Stimulated activated CD8-positive, alpha-beta memory T cell treated with anti-CD3 and anti-CD28 coated beads, Interleukin-15, amount 100 ng/mL, for 1 hour (primary cell): ENCODE results near the gene PCSK2.

ENCODE experiments used
- DNase-seq: peaks from one replicate; pipeline ENCODE4 v3.0.0-alpha.2; 2020; ENCODE audit warnings: low read depth

PCSK2 gene

DNA sequence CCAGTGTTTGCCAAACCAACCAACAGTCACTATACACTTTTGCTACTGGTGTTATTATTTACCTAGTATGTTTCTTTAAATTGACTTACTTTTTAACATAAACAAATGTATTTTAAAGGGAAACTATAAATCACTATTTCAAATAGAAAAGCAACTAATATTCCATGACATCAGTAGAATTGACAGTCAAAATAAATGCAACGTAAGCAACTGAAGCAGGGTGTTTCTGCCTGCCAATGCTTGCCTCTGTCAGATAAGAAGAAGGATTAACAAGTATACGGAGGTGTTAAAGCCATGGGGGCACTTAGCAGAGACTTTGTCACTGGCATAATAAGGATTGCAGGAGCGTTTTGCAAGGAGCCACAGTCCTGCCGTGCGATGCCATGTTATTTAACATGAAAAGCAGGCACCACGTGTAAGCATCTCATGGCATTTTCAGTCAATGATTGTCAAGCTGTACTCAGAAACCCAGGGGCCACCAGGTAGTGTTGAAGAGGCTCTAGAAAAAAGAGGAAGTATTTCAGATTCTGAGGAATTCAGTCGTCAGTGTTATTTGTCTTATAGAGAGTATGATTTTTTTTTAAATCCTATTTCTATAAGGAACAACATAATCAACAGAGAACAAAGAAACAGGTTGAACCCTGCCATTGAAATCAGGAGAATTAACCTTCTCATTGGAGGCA, 172.6 kb downstream of the PCSK2 start:
- DNase-seq, result no peak

DNA sequence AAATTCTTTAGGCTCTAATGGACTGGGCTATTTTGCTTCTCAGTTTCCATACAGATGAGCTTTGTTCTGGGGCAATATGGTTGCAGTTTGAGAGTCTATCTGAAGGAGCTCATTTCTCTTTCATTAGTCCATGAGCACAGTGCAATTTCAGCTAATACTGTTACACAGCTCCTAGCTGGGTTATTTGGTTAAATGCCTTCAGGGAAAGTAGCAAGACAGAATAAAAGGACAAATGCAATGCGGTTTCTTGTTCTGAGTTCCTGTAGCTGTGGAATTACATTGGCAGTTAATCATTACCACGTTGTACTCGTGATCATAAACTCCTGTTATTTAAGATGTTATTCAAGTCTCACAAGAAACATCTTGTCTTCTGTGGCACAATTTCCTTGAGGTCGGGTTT, 176.6 kb downstream of the PCSK2 start:
- no peak for DNase-seq

DNA sequence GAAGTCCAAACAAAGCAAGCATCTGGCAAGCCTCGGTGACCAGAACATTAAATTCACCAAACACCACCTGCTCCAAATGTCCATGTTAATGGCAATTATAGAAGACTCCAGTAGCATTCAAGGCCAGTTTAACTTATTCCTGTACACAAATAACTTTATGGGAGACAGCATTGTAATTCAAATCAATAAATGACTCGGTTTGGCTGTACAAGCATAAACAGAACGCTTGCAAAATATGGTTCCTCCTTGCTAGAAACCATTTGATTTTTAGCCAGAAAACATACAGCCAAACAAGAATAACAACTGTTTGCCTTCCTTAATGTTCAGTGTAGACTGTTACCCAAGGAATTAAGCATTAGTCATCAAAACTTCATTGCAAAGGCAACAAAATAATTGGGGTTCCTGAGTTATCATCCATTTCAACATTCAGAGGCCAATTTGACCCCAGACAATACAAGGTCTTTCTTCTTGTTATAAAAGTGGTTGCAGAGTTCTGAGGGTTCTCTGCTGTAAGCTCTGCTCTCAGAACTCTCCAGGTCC, 179.3 kb downstream of the PCSK2 start:
- DNase-seq, result no peak

DNA sequence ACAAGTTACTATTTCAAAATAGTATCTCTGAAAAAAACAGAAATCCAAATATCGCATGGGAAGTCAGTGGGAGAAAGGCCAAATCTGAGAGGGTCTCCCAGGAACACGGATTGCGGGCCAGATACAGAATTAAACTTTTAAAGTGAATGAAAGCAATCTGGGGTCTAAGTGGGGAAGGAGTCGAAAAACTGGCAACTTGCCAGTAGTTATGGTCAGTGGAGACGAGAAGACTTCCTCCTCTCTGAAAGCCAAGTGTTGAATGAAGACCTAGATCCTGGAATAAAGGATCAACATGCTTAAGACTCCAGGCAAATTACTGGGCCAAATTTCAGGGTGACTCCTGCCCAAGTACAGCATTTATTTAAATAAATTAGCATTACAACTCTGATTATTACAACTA, 180.7 kb downstream of the PCSK2 start:
- no peak for DNase-seq

DNA sequence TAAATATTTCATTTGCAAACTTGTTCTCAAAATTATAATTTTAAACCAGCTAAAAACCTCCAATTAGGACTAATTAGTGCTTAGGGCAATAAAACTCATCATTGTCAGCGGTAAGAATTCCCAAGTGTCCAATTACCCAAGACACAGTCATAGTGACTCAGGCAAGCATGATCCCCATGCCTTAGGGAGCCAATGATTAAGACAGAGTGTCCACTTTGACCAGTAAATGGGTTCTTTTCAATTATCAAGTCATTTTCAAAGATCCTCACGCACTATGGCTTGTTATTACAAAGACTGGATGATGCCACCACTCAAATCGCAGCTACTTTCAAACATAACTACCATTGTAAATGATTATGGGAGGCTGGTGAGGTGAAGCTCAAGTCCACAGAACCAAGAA, 190.4 kb downstream of the PCSK2 start:
- DNase-seq, result no peak

DNA sequence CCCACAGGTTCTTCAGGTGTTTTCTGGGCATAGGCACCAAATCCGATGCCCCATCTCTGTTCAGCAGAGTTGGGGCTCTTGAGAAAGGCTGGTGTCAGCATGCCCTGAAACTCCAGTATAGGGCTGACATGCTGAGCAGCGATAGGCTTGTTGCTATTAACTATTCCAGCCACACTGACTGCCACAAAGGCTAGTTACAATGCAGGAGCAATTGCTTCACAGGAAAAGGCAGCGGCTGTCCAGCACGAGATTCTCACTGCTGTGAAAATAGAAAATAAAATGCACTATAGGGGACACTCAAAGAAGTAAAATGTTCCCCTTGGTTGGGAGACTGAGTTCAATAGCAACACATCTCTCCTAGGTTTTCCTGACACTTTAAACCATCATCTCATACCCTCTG, 191.9 kb downstream of the PCSK2 start:
- DNase-seq, result no peak

DNA sequence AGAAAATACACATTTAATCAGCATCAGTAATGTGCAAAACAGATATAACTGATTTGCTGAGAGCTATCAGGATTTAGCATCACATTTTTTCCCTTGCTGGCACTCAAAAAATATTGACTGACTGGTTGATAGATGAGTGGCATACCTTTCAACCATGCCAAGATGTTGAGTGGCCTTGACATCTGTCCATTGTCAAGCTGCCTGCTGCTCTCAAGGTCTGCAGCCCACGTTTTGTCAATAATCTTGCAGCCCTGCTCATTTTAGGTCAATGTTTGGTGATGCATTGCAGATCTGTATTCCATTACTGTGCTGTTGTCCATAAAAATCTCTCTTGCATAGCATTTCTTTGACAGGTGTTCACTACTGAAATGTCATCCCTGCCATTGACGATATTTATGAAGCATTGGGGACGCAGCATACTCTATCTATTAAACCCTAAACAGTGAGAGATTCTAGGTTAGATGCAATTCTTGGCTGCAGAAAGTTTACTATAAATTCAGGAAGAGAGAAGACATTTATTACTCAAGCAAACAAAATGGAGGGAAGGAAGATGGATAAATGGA, 192.7 kb downstream of the PCSK2 start:
- no peak for DNase-seq

DNA sequence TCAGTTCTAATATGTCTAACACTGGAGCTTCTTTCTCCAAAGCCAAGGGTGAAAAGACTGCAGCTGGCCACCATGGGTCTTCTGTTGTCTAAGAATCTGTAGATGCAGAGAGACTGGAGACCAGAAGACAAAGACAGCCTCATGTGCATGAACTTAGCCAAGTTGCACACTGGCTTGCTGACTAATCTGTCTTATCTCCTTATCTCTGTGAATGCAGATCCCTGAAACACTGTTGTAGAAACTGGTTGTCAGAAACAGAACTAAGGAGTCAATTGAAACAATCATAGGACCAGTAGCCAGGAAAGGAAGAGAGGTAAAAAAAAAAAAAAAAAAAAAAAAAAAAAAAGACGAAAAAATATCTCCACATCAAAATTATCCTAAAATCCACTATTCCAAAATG, 194.7 kb downstream of the PCSK2 start:
- DNase-seq, result no peak

DNA sequence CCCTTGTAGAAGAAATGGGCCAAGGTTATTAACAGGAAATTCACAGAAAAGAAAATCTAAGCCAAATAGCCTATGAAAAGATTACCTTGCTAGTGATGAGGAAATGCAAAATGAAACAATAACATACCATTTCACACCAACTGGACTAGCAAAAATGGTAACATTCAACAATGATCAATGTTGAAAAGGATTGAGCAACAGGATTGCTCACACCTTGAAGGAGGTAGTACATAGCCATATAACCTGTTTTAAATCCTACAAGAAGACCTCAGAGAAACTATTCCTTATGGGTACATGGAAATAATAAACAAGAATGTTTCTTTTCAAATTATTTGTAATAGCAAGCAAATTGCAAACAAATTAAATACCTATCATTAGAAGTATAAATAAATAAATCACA, 196.9 kb downstream of the PCSK2 start:
- DNase-seq, result no peak

DNA sequence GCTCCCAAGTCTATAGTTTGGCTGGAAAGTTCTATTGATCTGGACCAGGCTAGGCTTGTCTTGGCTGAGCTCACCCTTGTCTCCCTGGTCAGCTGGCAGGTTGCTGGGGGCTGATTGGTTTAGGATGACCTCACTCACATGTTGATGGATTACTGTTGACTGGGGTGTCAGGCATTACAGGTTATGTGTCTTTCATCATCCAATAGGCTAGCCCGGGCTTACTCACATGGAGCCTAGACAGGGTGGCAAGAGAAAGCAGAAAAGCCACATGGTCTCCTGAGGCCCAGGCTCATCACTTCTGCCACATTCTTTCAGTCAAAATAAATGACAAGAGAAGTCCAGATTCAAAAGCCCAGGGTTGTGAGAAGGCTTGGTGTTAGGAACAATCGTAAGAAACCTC, 200.8 kb downstream of the PCSK2 start:
- no peak for DNase-seq

DNA sequence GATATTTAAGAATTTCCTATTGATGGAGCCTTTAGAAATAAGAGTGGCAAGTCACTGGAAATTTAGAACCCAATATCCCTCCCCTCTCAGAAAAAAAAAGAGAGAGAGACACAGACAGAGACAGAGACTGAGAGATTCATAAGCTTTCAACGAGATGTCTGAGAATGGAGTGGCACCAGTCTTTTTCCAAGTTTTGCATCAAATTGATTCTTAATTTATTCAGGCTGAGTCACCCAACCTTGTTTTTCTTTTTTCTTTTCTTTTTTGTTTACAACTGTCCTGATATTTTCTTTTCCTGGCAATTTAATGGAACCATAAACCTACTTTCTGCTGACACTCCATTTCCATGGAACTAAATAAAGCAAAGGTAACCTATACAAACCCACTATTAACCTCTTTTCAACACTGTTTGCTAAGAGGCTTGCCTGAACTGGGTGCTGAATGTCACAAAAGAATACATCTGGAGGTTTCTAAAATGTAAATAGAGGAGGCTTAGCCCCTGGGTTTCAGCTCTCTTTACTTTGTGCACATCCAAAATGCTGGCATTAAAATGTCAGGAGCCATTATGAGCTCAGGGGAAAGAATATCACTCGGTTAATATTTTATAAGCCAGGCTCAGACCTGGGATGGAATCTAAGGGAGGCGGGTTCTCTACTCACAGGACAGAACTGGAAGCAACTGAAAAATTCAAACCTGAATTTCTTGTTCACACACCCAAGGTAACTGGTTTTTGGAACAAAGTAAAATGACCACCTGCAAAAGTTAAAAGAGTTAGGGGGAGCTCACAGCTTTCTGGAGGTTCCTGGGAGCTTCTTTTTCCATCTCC, 203.5 kb downstream of the PCSK2 start:
- no peak for DNase-seq

DNA sequence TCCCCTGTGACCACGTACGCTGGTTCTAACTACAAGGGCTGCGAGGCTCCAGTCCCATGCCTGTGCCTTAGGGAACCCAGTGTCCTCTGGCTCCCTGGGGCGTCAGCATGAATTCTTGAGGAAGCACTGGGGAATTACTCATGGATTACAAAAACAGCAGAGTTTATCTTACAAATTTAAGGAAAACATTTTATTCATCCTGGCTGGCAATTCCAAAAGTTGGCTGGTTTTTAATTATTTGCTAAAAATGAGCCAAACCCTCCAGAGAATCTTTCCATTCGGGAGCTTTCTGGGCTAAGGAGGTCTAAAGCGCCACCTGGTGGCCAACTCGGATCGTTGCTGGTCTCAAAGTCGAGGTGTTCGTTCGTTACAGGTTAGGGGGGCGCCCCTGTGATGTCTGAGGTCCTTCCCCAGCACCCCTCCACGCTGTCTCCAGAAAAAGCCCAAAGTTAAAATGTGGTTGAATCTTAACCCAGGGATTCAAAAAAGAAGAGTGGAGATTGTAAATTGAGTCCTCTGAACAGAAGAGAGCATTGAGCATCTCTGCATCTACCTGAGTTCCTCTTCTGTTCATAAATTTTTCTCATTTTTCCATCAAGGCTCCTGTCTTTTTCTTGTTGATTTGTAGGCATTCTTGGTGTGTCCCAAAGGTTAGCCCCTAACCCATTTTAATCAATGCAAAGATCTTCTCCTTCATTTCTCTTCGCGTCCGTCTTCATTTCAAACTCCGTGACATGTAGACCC, 205.0 kb downstream of the PCSK2 start:
- DNase-seq, result peak; percentile 19

DNA sequence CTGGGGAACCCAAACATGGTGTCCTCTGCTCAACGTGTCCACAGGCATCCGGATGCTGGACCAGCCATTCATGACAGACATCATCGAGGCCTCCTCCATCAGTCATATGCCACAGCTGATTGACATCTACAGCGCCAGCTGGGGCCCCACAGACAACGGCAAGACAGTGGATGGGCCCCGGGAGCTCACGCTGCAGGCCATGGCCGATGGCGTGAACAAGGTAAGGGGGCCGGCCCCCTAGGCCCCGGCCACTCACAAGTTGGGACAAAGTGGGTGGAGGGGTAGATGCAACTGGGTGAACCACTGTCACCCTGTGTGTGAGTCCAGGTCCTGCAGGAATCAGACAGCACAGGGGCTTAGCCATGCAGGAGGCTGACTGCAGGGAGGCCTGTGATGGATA, 209.8 kb downstream of the PCSK2 start:
- no peak for DNase-seq

DNA sequence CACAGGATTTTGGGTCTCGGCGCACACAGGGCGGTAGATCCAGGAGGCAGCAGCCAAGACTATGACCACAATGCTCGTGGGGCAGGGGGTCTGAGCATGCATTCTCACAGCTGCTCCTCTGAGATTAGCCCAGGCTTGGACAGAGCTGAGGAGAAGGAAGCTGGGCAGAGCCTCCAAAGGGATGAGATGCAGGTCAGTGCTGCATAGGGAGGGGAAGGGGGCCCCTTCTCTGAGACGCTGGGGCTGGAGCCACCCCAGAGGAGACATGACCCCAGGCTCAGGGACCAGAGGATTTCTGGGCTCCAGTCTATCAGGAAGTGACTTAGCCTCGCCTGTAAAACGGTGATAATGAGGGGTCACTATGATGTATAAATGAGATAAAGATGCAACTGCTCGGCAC, 210.4 kb downstream of the PCSK2 start:
- DNase-seq, result no peak

DNA sequence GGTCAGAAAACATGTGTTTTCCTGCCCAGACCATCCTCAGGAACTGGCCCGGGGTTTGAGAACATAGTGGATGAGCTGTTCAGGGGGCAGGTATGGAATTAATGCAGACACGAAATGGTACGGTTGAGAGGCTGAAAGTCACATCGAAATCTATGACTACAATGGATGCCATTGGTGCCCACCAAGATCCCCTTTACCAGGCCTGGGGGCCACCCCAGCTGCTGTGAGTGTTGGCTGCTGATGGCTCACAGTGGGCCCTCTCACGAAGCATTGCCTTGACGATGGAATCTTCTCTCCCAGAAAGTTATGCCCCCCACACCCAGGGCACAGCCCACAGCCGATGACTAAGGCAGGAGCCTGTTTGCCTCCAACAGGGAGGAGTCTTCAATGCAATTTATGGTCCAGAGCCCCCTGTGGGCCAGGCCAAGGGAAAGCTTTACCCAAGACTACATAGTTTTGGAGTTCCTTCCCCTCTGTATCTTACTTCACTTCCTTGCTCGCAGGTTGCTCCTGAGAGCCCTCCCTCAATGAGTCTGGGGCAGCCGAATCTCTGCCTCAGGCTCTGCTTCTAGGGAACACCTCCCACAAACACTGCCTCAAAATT, 211.7 kb downstream of the PCSK2 start:
- no peak for DNase-seq

DNA sequence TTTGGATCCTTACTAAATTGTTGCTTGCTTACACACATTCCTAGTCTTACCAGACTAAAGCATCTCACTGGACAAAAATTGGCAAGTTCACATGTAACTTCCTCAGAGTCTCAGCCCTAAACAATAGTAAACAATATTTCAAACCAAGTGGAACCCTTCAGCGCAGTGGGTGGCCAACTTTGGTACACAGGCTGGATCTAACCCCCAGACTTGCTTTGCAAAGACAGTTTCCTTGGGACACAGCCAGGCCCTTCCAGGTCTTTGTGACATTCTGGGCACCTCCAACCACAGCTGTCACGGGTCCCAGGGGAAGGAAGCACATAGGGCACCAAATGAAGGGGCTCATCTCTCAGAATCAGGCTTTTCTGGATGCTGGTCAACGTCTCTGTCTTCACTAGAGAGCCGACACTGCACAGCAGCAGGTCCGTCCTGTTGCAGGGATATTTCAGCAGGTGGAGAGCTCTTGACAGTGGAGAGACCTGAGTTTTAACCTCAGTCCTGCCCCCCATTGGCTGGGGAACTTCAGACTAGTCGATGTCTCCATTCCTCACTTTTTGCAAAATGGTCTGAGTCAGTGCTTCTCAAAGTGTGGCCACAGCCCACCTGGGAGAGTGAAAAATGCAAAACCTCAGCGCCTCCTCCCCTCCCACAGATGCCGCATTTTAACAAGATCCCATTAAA, 212.9 kb downstream of the PCSK2 start:
- DNase-seq, result no peak

DNA sequence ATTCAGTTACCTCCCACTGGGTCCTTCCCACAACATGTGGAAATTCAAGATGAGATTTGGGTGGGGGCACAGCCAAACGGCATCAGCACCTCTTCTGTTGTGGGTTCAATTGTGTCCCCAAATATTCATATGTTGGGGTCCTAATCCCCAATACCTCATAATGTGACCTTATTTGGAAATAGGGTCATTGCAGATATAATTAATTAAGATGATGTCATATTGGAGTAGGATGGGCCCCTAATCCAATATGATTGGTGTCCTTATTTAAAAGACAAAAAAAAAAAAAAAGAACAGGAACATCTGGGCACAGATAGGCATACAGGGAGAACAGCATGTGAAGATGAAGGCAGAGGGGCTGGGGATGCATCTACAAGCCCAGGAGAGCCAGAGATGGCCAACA, 214.9 kb downstream of the PCSK2 start:
- DNase-seq, result no peak

DNA sequence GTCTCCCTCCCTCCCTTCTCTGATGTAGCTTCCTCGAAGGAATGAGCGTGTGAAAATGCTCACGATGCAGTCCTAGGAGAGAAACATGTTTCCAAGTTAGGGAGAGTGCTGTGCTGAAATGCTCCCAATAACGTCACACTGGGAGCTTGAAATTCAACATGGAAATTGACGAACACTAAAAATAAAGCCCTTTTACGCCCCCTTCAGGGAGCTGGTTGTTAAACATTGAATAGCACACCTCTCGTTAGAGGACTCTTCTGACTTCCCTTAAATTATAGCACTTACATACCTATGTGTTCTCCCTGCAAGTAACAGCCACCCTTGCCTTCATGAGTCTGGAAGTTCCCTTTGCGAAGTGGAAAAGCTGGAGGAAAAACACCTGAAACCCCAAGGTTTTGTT, 215.7 kb downstream of the PCSK2 start:
- DNase-seq, result no peak

DNA sequence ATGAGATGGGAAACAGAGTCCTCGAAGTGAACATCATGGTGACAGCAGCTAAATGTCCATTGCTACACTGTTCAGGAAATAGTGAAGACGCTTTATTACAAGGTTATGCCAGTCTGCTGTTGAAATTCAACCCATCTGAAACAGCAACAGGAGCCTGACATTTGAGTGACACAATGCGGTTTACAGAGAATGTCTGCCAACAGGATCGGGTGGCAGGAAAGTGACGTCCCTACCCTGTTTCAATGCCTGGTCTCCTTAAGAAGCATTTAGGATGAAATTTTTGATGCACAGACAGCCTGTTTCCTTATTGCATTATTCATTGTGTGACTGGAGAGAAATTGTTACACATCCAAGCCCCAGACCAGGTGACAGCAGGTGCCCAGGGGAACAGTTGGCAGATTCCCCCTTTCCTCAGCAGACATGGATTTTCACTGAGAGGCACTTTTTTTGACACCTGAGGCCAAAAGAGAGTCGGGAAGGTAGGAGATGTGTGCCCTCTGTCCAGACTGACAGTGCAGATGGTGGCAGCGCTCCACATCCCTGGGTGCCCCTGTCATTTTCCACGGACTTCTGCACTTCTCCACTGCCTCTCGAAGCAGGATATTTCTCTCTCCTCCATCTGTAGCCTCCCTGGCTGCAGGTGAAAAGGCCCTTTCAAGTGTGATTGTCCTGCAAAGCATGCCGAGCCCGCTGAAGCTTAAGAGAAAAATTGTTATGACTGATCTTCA, 216.5 kb downstream of the PCSK2 start:
- no peak for DNase-seq

DNA sequence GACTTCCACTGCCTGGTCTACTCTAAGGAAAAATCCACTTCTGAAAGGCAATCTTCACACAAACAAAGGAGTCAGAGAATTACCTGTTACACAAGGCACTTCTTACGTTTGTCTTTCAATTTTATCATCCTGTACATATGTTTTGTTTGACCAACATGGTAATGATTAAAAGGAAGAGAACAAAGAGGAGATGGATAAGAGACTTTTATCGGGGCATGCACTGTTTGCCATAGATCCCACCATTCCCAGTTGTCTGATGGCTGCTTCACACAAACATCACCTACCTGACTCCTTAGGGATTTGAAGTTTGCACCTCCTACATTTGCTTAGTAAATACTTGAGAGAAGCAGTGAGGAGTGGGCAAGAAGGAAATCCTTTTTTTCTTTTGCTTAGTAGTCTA, 217.3 kb downstream of the PCSK2 start:
- no peak for DNase-seq

DNA sequence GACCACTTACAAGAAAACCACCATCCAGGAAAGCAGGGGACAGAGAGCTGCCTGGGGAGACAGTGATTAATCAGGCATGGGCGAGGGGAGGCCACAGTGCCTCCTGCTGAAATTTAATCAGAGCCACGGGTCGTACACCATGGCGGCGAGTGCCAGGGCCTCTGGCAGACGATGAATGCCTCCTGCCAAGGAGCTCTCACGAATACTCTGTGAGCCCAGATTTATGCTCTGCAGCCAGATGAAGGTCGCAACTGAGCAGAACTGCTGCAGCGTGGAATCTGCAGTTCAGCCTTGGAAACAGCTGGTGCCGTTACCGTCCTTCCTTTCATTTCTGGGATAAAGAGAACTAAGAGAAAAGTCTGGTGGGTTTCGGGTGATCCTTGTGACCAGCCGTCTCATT, 218.7 kb downstream of the PCSK2 start:
- DNase-seq, result no peak
